Fibroblast of lung (primary cell): ENCODE measurements around the gene UBR3. TPM values are rescaled to one million over a fixed set of nuclear protein-coding genes. Genes with fewer than 3 reads are reported as not detected.
"Not testable (repeated sequence)": the region's sequence is repeated elsewhere in the genome, so short reads cannot be mapped to it uniquely, and the experiment has no call there.

Experiments
- DNase-seq, 2 donors: peaks; one replicate each; pipeline versions ENCODE4 v3.0.0 to v3.0.0-alpha.2; 2010; ENCODE audit warnings: low read depth in 2 of 2
- H2AFZ ChIP-seq: 2 replicates; pipeline ENCODE4 v1.5.1; 2012; ENCODE audit warnings: low read length, control low read depth, inconsistent platforms
- H3K27ac ChIP-seq: 2 replicates; pipeline ENCODE4 v1.5.1; 2011; ENCODE audit warnings: low read length, control low read depth; ENCODE audit not compliant: insufficient read depth
- H3K27me3 ChIP-seq: 2 replicates; pipeline ENCODE4 v1.5.1; 2011; ENCODE audit warnings: mild to moderate bottlenecking, low read length; ENCODE audit not compliant: control insufficient read depth, insufficient read depth
- H3K36me3 ChIP-seq: 2 replicates; pipeline ENCODE4 v1.5.1; 2011; ENCODE audit warnings: low read length; ENCODE audit not compliant: control insufficient read depth, insufficient read depth
- H3K4me1 ChIP-seq: 2 replicates; pipeline ENCODE4 v1.5.1; 2011; ENCODE audit warnings: low read length; ENCODE audit not compliant: control insufficient read depth, insufficient read depth; ENCODE audit errors: extremely low read depth
- H3K4me2 ChIP-seq: 2 replicates; pipeline ENCODE4 v1.5.1; 2011; ENCODE audit warnings: low read length, control low read depth; ENCODE audit not compliant: insufficient read depth; ENCODE audit errors: extremely low read depth
- H3K4me3 ChIP-seq, 4 experiments: fragments of 200-600 bp in 1 of 4; sonication (generic) in 1 of 4; replicated peaks in 1 of 4; 2 replicates each; pipeline ENCODE4 v1.5.1; 2011 to 2016; ENCODE audit warnings: low read length in 4 of 4, low read depth in 3 of 4, mild to moderate bottlenecking in 3 of 4, control low read depth in 2 of 4, inconsistent platforms in 1 of 4, mixed read lengths in 1 of 4; ENCODE audit not compliant: insufficient read depth in 1 of 4; ENCODE audit errors: control extremely low read depth in 1 of 4
- H3K79me2 ChIP-seq: 2 replicates; pipeline ENCODE4 v1.5.1; 2012; ENCODE audit warnings: mild to moderate bottlenecking, low read length, inconsistent platforms; ENCODE audit not compliant: control insufficient read depth, insufficient read depth
- H3K9ac ChIP-seq: 2 replicates; pipeline ENCODE4 v1.5.1; 2011; ENCODE audit warnings: mild to moderate bottlenecking, low read length, control low read depth; ENCODE audit not compliant: insufficient read depth
- H3K9me3 ChIP-seq: 2 replicates; pipeline ENCODE4 v1.5.1; 2012; ENCODE audit warnings: low read depth, low read length; ENCODE audit not compliant: control insufficient read depth, insufficient read depth
- H4K20me1 ChIP-seq: 2 replicates; pipeline ENCODE4 v1.5.1; 2011; ENCODE audit warnings: low read length; ENCODE audit not compliant: control insufficient read depth, insufficient read depth; ENCODE audit errors: extremely low read depth
- CTCF ChIP-seq, 2 donors: IDR thresholded peaks in 1 of 2; conservative IDR thresholded peaks in 1 of 2; 1 replicate in 1 of 2; 2 replicates in 1 of 2; pipeline ENCODE4 v1.5.1; 2011 to 2012; ENCODE audit warnings: low read length in 2 of 2, control low read depth in 1 of 2, inconsistent platforms in 1 of 2, low read depth in 1 of 2, mild to moderate bottlenecking in 1 of 2
- EZH2 ChIP-seq: IDR thresholded peaks from 2 replicates; pipeline ENCODE4 v1.5.1; 2012; ENCODE audit warnings: low read length, control low read depth, mild to moderate bottlenecking; ENCODE audit errors: missing control alignments
- polyA plus RNA-seq, 2 donors: library from polyadenylated mRNA; depleted of rRNA in 1 of 2; stranded (reverse) in 1 of 2; unstranded in 1 of 2; fragments of >200 nt; gene quantifications; 2 replicates each; pipeline ENCODE4 v1.2.1, GENCODE V29; 2011 to 2012; ENCODE audit warnings: missing spikeins in 1 of 2
- total RNA-seq: library from RNA; depleted of rRNA; stranded (reverse); fragments of >200 nt; gene quantifications from 2 replicates; pipeline ENCODE4 v1.2.1, GENCODE V29; 2014

UBR3 gene
- total and polyA plus RNA-seq, 2 donors (not counting 1 experiment from before 2014, with no cell fraction given): 21.7 to 39.5 TPM

DNA sequence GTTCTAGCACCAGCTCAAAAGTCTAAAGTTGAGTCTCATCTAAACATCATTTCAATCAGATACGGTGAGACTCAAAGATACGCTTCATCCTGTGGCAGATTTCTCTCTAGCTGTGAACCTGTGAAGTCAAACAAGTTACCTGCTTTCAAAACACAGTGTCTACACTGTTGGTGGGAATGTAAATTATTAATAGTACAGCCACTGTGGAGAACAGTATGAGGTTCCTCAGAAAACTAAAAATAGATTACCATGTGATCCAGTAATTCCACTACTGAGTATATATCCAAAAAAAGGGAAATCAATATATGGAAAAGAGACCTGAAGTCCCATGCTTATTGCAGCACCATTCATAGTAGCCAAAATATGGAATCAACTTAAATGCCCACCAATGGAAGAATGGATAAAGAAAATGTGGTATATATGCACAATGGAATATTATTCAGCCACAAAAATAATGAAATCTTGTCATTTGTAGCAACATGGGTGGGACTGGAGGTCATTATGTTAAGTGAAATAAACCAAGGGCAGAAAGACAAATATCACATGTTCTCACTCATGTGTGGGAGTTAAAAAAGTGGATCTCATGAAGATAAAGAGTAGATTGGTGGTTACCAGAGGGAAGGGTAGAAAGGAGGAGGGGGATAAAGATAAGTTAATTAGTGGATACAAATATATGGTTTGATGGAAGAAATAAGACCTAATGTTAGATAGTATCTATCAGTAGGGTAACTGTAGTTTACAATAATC, 11.7 kb downstream of the UBR3 start:
- Histone ChIP-seq H3K4me3 (no peak overlapping the region), H3K4me1 (no peaks in the 10 kb centered on the region), H3K36me3 (no peaks in the 10 kb centered on the region), H3K4me2 (no peak overlapping the region), H3K9me3 (no peaks in the 10 kb centered on the region), H3K27me3 (no peaks in the 10 kb centered on the region), H4K20me1 (peaks cover 2% of the 10 kb centered on the region), H3K27ac (no peak overlapping the region), H2AFZ (no peak overlapping the region), H3K79me2 (peaks cover 28% of the 10 kb centered on the region), H3K9ac (no peak overlapping the region)
- DNase-seq: no peak
- TF ChIP-seq CTCF (conservative IDR thresholded peaks at IDR 0.05 in 1 of 2, IDR thresholded peaks at IDR 0.05 in 1 of 2; ENCODE audit: low read depth in 1 of 2, low read length in 2 of 2) (no peak), EZH2 (no peak)

DNA sequence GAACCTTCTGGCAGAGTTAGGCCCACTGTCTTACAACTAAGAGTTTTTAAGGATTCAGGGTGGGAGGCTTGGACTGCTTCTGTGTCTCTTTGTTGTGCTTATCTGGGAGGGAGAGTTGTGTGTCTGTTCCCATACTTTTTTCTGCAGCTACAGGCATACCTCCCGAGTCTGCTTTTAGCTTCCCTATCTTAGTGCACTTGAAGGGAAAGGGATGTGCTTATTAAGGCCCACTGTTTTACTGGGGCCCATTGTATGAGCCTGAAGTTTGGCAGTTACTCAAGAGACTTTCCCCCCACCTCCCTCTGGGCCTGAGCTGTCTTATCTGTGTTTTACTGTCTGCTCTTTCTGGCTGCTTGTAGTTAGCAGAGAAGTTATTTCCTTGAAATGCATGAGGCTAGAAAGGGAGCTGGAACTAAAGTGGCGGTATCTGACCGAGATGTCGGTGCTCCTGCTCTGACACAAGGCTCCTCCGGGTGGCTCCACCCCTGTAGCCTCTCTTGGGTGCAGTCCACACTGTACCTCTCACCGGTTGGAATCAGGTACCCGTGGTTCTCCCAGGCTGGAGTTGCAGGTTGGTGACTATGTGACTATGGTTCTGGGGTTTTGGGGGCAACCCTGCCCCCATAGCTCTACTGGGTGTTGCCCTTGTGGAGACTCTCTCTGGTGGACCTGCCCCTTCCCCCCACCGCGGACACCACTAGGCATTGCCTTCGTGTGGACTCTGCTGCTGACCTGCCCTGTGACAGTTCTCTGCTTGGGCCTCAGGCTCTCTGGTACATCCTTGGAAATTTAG, 12.9 kb downstream of the UBR3 start:
- Histone ChIP-seq H3K36me3 (no peaks in the 10 kb centered on the region), H4K20me1 (peaks cover 2% of the 10 kb centered on the region), H3K4me2 (no peak overlapping the region), H3K4me3 (no peak overlapping the region), H3K4me1 (no peaks in the 10 kb centered on the region), H3K27me3 (no peaks in the 10 kb centered on the region), H3K79me2 (peaks cover 20% of the 10 kb centered on the region), H3K9me3 (no peaks in the 10 kb centered on the region), H2AFZ (no peak overlapping the region), H3K9ac (no peak overlapping the region), H3K27ac (no peak overlapping the region)
- DNase-seq: no peak
- TF ChIP-seq CTCF (conservative IDR thresholded peaks at IDR 0.05 in 1 of 2, IDR thresholded peaks at IDR 0.05 in 1 of 2; ENCODE audit: low read depth in 1 of 2, low read length in 2 of 2): no peak
- TF ChIP-seq EZH2: no peak

DNA sequence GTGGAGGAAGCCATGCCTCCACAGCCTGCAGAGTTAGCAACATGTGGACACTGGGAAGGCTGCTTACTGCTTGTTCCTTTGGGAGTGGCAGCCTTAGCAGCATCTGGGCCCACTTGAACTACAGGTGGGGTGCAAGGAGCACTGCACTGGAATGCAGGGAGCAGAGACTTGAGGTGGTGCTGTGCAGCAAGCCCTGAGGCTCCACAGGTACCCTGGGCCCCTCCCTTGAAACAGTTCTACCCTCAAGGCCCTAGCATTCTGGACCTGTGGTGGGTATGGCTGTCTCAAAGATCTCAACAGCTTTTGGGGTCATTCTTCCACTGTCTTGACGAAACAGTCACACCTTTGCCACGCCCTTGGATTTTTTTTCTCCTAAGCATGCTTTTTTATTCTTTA, 13.5 kb downstream of the UBR3 start:
- H3K27me3 ChIP-seq: no peaks in the 10 kb centered on the region
- peaks cover 2% of the 10 kb centered on the region for H4K20me1 ChIP-seq
- H3K36me3 ChIP-seq: no peaks in the 10 kb centered on the region
- peaks cover 19% of the 10 kb centered on the region for H3K79me2 ChIP-seq
- H3K4me2 ChIP-seq: no peak overlapping the region
- no peak overlapping the region for H3K4me3 ChIP-seq
- H3K4me1 ChIP-seq: no peaks in the 10 kb centered on the region
- H3K27ac ChIP-seq: no peak overlapping the region
- H3K9me3 ChIP-seq: no peaks in the 10 kb centered on the region
- no peak for TF ChIP-seq CTCF (conservative IDR thresholded peaks at IDR 0.05 in 1 of 2, IDR thresholded peaks at IDR 0.05 in 1 of 2; ENCODE audit: low read depth in 1 of 2, low read length in 2 of 2)
- no peak for TF ChIP-seq EZH2
- H3K9ac ChIP-seq: no peak overlapping the region
- no peak for DNase-seq
- H2AFZ ChIP-seq: no peak overlapping the region

DNA sequence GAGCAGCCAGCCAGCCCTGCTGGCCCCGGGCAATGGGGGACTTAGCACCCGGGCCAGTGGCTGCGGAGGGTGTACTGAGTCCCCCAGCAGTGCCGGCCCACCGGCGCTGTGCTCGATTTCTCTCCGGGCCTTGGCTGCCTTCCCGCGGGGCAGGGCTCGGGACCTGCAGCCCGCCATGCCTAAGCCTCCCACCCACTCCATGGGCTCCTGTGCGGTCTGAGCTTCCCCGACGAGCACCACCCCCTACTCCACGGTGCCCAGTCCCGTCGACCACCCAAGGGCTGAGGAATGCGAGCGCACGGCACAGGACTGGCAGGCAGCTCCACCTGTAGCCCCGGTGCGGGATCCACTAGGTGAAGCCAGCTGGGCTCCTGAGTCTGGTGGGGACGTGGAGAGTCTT, 14.4 kb downstream of the UBR3 start:
- peaks cover 20% of the 10 kb centered on the region for H3K79me2 ChIP-seq
- not testable (repeated sequence) for H3K9me3 ChIP-seq, H4K20me1 ChIP-seq

More for the DNA sequence above, 14.4 kb downstream of the UBR3 start:
- not testable (repeated sequence) for DNase-seq, H3K4me2 ChIP-seq, H3K27ac ChIP-seq, H2AFZ ChIP-seq, H3K9ac ChIP-seq, H3K4me3 ChIP-seq, H3K4me1 ChIP-seq, H3K27me3 ChIP-seq, H3K36me3 ChIP-seq
